Keratinocyte (primary cell): ENCODE results near the gene IDI1. TPM values are rescaled to one million over a fixed set of nuclear protein-coding genes. Genes with fewer than 3 reads are reported as not detected.
"Not testable (repeated sequence)": the region's sequence is repeated elsewhere in the genome, so short reads cannot be mapped to it uniquely, and the experiment has no call there.

Source experiments
- DNase-seq: peaks from one replicate; pipeline ENCODE4 v3.0.0-alpha.2; 2011; ENCODE audit warnings: low read depth, missing footprints, low spot score
- FAIRE-seq: peaks from 2 replicates; lab custom pipeline; 2011; peaks lifted over from hg19 to GRCh38; lab: Jason Lieb, UNC
- H2AFZ ChIP-seq: 2 replicates; pipeline ENCODE4 v1.6.0; 2012; ENCODE audit warnings: low read length, control low read depth, inconsistent platforms; ENCODE audit not compliant: control insufficient read depth
- H3K27ac ChIP-seq: 2 replicates; pipeline ENCODE4 v1.5.1; 2011; ENCODE audit warnings: low read length; ENCODE audit not compliant: control insufficient read depth, insufficient read depth
- H3K27me3 ChIP-seq: 3 replicates; pipeline ENCODE4 v1.6.0; 2011; ENCODE audit warnings: low read length; ENCODE audit not compliant: control insufficient read depth, insufficient read depth; ENCODE audit errors: extremely low read depth
- H3K36me3 ChIP-seq, 2 experiments: 2 replicates in 1 of 2; 3 replicates in 1 of 2; pipeline ENCODE4 v1.5.1; 2011; ENCODE audit warnings: low read length in 2 of 2, mild to moderate bottlenecking in 1 of 2; ENCODE audit not compliant: control insufficient read depth in 2 of 2, insufficient read depth in 2 of 2; ENCODE audit errors: extremely low read depth in 1 of 2
- H3K4me1 ChIP-seq: 3 replicates; pipeline ENCODE4 v1.5.1; 2011; ENCODE audit warnings: low read length; ENCODE audit not compliant: control insufficient read depth, insufficient read depth; ENCODE audit errors: extremely low read depth
- H3K4me2 ChIP-seq: 3 replicates; pipeline ENCODE4 v1.6.0; 2011; ENCODE audit warnings: low read depth, low read length; ENCODE audit not compliant: control insufficient read depth, insufficient read depth; ENCODE audit errors: extremely low read depth
- H3K4me3 ChIP-seq, 3 experiments: fragments of 200-600 bp in 1 of 3; sonication (generic) in 1 of 3; 2 replicates in 2 of 3; 3 replicates in 1 of 3; pipeline ENCODE4 v1.5.1; 2011 to 2016; ENCODE audit warnings: low read length in 3 of 3, mild to moderate bottlenecking in 3 of 3, control low read depth in 2 of 3, inconsistent platforms in 1 of 3, low read depth in 1 of 3, mixed read lengths in 1 of 3, mixed run types in 1 of 3, moderate library complexity in 1 of 3; ENCODE audit not compliant: control insufficient read depth in 2 of 3, insufficient read depth in 2 of 3; ENCODE audit errors: extremely low read depth in 1 of 3
- H3K79me2 ChIP-seq: 2 replicates; pipeline ENCODE4 v1.6.0; 2012; ENCODE audit warnings: low read length; ENCODE audit not compliant: control insufficient read depth, insufficient read depth
- H3K9ac ChIP-seq: 3 replicates; pipeline ENCODE4 v1.6.0; 2011; ENCODE audit warnings: low read length; ENCODE audit not compliant: control insufficient read depth, insufficient read depth; ENCODE audit errors: extremely low read depth
- H3K9me1 ChIP-seq: 3 replicates; pipeline ENCODE4 v1.6.0; 2011; ENCODE audit warnings: low read length; ENCODE audit not compliant: control insufficient read depth, insufficient read depth; ENCODE audit errors: extremely low read depth
- H3K9me3 ChIP-seq: 2 replicates; pipeline ENCODE4 v1.5.1; 2012; ENCODE audit warnings: low read depth, low read length; ENCODE audit not compliant: control insufficient read depth
- H4K20me1 ChIP-seq: 3 replicates; pipeline ENCODE4 v1.6.0; 2011; ENCODE audit warnings: low read length; ENCODE audit not compliant: control insufficient read depth, insufficient read depth; ENCODE audit errors: extremely low read depth
- EZH2 ChIP-seq: IDR thresholded peaks from one replicate; pipeline ENCODE4 v1.6.1; 2012; ENCODE audit warnings: inconsistent platforms, mild to moderate bottlenecking, low read length, moderate library complexity
- dilution Hi-C: fragments of 300-500 bp; cut with MboI; formaldehyde crosslinking; loops from one replicate; pipeline ENCODE4 v1.7.0; 2020; ENCODE audit warnings: low sequenced_read_pairs; ENCODE audit not compliant: extremely low pct_ligation_motif_present
- polyA plus RNA-seq, 5 experiments: library from polyadenylated mRNA; depleted of rRNA in 3 of 5; stranded (reverse) in 3 of 5; stranded (forward) in 1 of 5; unstranded in 1 of 5; fragments of >200 nt; gene quantifications; 1 replicate in 1 of 5; 2 replicates in 3 of 5; 3 replicates in 1 of 5; pipeline versions ENCODE4 v1.2.1 to v1.2.3, GENCODE V29; 2011 to 2012; ENCODE audit warnings: missing spikeins in 2 of 5, low read depth in 1 of 5, low replicate concordance in 1 of 5
- TF ChIP-seq, protein P1 (sequence below), 3 experiments: IDR thresholded peaks in 1 of 3; conservative IDR thresholded peaks in 1 of 3; optimal IDR thresholded peaks in 1 of 3; 2 replicates in 2 of 3; 3 replicates in 1 of 3; pipeline versions ENCODE3 to v1.5.1; 2011; ENCODE audit warnings: low read length in 3 of 3, mild to moderate bottlenecking in 3 of 3, moderate library complexity in 2 of 3, control low read depth in 1 of 3, inconsistent platforms in 1 of 3; ENCODE audit not compliant: insufficient read depth in 2 of 3; ENCODE audit errors: extremely low read depth in 1 of 3

Gene IDI1
- polyA plus RNA-seq, 1 donor (not counting 4 experiments of a cell fraction or from before 2014, with no cell fraction given): 298 TPM

DNA sequence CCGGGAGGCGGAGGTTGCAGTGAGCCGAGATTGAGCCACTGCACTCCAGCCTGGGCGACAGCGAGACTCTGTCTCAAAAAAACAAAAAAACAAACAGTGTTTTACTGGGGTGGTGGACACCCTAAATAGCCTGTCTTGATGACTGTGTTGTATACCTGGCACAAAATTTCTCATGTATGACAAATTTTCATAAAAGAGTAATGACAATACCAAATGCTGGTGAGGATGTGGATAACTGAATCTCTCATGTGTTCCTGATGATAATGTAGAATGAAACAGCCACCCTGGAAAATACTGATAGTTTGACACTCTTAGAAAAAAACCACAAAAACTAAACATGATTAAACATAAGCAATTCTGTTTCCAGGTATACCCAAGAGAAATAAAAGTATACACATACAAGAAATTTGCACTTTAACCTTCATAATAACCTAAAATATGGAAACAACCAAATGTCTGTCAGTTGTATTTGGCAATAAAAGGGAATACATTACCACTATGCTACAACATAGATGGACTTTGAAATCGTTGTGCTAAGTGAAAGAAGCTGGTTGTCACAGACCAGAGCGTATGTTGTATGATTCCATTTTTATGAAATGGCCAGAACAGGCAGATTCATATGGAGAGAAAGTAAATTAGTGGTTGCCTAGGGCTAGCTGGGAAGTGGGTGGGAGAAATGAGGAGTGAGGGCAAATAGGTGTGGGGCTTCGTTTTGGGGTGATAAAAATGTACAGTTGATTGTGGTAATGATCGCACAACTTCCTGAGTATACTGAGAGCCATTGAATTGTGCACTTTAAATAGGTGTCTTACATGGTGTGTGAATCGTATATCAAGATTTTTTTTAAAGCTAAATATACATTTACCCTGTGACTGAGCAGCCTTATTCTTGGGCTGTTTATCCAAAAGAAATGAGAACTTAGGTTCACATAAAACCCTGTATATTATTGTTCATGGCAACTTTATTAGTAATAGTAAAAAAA, 19.8 kb upstream of the IDI1 start:
- FAIRE-seq: no peak
- H3K9me3 ChIP-seq: no peaks in the 10 kb centered on the region
- no peaks in the 10 kb centered on the region for H3K27me3 ChIP-seq
- H3K9ac ChIP-seq: no peak overlapping the region
- no peak for TF ChIP-seq EZH2
- TF ChIP-seq, protein P1, sequence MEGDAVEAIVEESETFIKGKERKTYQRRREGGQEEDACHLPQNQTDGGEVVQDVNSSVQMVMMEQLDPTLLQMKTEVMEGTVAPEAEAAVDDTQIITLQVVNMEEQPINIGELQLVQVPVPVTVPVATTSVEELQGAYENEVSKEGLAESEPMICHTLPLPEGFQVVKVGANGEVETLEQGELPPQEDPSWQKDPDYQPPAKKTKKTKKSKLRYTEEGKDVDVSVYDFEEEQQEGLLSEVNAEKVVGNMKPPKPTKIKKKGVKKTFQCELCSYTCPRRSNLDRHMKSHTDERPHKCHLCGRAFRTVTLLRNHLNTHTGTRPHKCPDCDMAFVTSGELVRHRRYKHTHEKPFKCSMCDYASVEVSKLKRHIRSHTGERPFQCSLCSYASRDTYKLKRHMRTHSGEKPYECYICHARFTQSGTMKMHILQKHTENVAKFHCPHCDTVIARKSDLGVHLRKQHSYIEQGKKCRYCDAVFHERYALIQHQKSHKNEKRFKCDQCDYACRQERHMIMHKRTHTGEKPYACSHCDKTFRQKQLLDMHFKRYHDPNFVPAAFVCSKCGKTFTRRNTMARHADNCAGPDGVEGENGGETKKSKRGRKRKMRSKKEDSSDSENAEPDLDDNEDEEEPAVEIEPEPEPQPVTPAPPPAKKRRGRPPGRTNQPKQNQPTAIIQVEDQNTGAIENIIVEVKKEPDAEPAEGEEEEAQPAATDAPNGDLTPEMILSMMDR (optimal IDR thresholded peaks at IDR 0.05 in 1 of 3, IDR thresholded peaks at IDR 0.05 in 1 of 3, conservative IDR thresholded peaks at IDR 0.05 in 1 of 3; ENCODE audit: extremely low read depth in 1 of 3, insufficient read depth in 2 of 3, low read length in 3 of 3): no peak
- peaks cover 10% of the 10 kb centered on the region for H3K4me1 ChIP-seq
- DNase-seq: no peak
- no peak overlapping the region for H3K4me2 ChIP-seq
- H2AFZ ChIP-seq: no peak overlapping the region
- no peaks in the 10 kb centered on the region for H4K20me1 ChIP-seq
- H3K79me2 ChIP-seq: peaks cover 52% of the 10 kb centered on the region
- dilution Hi-C loops: no loop called here
- peaks cover 3% of the 10 kb centered on the region in 2 experiments for H3K36me3 ChIP-seq
- no peaks in the 10 kb centered on the region for H3K9me1 ChIP-seq
- H3K4me3 ChIP-seq: no peak overlapping the region
- no peak overlapping the region for H3K27ac ChIP-seq

GRCh38 chr10:1066734-1067133, 17.8 kb upstream of the IDI1 start:
- dilution Hi-C loops, H3K9me1 ChIP-seq, H3K9ac ChIP-seq, H3K36me3 ChIP-seq, H3K4me2 ChIP-seq, H3K9me3 ChIP-seq, H4K20me1 ChIP-seq, FAIRE-seq, H3K27ac ChIP-seq, H2AFZ ChIP-seq, H3K4me3 ChIP-seq, DNase-seq, H3K27me3 ChIP-seq: not testable (repeated sequence)
- peaks cover 60% of the 10 kb centered on the region for H3K79me2 ChIP-seq
- H3K4me1 ChIP-seq: peaks cover 20% of the 10 kb centered on the region
